ENCODE data around the gene TGM1.

TGM1 gene

GRCh38 chr14:24262821-24263733 is at the start of gene TGM1:
TGM1 (minus strand) TSS chr14:24263177; CDS start chr14:24262352, 825 bp downstream.
- no peak for DNase-seq (ENCODE audit: low read depth)

DNA sequence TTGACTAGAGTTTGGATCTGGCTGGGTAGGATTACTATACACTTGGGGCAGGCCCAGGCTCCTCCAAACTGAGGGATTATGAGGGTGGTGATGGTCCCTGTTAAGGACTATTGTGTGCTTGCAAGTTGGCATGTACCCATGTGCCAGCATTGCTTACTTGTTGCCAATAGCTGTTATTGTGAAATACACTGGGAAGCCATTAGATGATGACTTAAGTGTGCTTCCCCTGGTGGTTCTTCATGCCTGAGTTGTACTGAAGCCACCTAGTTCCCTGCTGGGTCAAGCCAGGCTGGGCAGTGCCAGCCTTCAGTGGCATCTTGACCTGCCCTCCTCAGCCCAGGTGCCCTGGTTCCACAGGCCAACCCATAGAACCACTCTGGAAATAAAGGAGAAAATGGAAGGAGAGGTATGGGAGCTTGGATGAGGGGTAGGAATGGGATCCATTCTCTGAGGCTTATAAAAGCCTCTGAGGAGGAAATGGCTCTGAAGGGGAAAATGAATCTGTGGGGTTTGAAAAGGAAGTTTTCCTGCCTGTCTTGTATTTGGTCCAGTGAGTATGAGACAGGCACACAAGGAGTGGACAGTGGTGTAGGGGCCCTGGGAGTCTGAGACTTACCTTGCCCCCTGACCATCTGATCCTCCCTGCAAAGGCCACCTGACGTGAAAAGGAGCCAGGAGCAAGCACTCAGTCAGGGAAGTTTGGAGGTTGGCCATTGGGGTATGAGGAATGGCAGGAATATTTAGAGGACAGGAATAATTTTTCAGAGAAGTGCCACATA is 49.0 kb upstream of the TGM1 start:
- no peak for DNase-seq (ENCODE audit: low read depth)

DNA sequence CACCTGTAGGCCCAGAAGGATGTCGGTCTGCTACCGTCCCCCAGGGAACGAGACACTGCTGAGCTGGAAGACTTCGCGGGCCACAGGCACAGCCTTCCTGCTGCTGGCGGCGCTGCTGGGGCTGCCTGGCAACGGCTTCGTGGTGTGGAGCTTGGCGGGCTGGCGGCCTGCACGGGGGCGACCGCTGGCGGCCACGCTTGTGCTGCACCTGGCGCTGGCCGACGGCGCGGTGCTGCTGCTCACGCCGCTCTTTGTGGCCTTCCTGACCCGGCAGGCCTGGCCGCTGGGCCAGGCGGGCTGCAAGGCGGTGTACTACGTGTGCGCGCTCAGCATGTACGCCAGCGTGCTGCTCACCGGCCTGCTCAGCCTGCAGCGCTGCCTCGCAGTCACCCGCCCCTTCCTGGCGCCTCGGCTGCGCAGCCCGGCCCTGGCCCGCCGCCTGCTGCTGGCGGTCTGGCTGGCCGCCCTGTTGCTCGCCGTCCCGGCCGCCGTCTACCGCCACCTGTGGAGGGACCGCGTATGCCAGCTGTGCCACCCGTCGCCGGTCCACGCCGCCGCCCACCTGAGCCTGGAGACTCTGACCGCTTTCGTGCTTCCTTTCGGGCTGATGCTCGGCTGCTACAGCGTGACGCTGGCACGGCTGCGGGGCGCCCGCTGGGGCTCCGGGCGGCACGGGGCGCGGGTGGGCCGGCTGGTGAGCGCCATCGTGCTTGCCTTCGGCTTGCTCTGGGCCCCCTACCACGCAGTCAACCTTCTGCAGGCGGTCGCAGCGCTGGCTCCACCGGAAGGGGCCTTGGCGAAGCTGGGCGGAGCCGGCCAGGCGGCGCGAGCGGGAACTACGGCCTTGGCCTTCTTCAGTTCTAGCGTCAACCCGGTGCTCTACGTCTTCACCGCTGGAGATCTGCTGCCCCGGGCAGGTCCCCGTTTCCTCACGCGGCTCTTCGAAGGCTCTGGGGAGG is 47.9 kb upstream of the TGM1 start, which contains the start of gene LTB4R:
LTB4R (plus strand) TSS at position 857 of the 959 bp plus-strand sequence. CDS start 4,150 bp downstream, outside the sequence.
- peak; percentile 35 for DNase-seq (ENCODE audit: low read depth)

DNA sequence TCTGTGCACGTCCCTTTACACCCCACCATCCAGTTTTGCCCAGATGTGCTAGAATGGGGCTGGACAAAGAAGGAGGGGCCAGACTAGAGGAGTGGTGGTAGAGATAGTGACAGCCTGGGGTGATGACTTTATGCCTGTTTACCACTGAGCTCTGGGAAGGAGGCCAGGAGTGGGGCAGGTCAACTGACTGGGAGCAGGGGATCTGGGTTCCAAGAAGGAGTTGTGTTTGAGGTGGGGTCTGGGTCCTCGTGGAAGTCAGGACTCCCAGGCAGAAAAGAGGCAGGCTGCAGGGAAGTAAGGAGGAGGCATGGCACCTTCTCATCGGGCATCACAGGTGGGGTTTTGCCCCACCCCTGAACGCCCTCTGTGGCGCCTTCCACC is 47.3 kb upstream of the TGM1 start:
- no peak for DNase-seq (ENCODE audit: low read depth)

GRCh38 chr14:24309538-24310264 is 46.7 kb upstream of the TGM1 start, which contains the start of gene LTB4R2:
LTB4R2 (plus strand) TSS chr14:24310140; CDS start chr14:24310665, 525 bp downstream.
- no peak for DNase-seq (ENCODE audit: low read depth)

DNA sequence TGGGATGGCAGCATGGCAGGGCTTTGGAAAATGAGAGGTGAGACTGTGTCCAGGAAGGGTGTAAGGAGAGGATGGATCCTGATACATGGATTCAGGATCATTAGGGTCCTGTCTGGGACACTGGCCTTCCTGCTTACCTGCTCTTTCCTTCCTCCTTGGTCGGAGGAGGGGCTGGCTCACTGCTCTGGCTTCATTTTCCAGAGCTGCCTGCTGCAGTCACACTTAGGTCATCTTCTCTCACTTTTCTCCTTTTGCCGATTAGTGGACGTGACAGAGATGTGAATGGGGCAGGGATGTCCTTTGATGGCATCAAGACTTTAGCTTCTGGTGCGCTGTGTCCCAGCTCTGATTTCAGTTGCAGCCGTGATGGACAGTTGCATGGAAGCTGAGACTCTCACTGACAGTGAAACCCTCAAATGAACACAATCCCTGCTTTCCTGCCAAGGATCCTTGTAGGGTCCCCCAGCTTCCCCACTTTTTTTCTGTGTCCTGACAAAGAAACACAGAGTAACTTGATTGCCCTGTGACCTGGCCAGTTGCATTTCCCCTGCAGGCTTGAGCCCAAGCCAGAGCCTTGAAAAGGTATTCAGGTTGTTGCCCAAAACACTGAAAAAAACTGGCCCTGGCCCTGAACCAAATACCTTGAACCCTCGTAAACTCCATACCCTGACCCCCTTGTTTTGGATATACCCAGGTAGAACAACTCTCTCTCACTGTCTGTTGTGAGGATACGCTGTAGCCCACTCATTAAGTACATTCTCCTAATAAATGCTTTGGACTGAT is 45.6 kb upstream of the TGM1 start:
- no peak for DNase-seq (ENCODE audit: low read depth)

DNA sequence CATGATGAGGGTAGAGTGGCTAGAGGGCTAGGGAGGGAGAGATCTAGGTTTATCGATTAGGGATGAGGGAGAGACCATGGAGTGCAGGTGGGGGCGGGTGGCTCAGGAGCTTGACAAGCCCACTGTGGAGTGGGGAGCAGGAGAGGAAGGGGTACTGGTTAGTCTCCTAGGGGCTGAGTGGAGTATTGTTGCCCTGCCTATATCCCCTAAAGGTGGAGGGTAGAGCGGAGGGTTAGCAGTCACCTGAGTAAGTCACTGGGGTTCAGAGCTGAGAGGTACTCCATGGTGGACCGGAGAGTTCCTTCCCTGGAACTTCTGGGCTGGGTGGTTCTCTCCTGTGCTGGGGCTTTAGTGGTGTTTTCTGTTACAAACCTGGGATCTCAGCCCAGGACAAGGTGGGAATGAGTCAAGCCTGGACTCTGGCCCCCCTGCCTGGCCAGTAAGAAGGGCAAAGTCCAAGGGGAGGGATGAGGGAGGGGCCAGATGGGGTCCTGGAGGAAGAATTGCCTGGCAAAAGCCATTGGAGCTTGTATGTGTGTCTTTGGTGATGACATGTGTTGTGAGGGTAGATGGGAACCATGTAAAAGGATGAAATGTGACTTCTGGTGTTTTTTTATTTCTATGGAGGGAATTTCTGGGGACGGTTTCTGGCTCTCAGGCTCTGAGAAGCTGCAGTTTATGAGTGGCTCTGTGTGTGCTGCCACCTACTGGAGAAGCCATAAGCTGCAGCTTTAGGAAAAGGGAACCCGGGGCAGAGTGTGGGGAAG is 44.8 kb upstream of the TGM1 start, which contains the start of gene CIDEB:
CIDEB (minus strand) TSS at position 403 of the 767 bp plus-strand sequence; CDS start at position 284, 119 bp downstream.
- DNase-seq (ENCODE audit: low read depth) = no peak

DNA sequence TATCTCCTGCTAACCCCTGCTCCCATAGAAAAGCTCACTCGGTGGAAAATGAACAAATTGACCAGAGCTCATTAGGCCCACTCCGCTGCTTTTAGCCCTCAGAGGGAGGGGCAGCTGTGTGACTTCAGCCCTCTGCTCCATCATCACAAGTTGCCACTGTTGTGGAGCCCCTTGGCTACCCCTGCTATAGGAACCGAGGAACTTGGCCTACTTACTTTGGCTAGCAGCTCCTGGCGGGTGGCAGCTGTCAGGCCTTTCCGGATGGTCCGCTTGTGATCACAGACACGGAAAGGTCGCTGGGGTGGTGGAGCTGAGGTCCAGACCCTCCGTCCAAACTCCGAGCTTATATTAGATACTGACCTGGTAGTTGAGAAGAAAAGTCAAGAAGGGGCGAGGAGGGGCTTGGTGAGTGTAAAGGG is 44.2 kb upstream of the TGM1 start:
- no peak for DNase-seq (ENCODE audit: low read depth)

- DNase-seq (ENCODE audit: low read depth) = no peak
Observed at GRCh38 chr14:24304019-24304387, 41.0 kb upstream of the TGM1 start.

DNA sequence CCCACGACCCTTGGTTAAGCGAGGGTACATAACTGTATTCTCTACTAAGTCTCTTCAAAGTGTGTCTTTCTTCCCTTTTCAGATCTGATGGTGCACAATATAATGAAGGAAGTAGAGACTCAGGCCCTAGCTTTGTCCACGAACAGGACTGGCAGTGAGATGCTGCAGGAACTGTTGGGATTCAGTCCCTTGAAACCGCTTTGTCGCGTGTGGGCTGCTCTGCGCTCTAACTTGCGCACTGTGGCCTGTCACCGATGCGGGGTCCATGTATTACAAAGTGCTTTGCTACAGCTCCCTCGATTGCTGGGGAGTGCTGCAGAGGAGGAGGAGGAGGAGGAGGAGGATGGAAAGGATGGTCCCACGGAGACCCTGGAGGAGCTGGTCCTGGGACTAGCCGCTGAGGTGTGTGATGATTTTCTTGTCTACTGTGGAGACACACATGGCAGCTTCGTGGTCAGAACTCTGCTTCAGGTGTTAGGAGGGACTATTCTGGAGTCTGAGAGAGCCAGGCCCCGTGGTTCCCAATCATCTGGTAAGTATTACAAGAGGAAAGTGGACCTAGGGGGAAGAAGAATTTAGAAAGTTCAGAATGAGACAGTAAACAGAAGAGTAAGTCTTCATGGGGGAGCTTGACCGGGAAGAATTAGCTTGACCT is 37.5 kb upstream of the TGM1 start:
- DNase-seq (ENCODE audit: low read depth) = no peak

DNA sequence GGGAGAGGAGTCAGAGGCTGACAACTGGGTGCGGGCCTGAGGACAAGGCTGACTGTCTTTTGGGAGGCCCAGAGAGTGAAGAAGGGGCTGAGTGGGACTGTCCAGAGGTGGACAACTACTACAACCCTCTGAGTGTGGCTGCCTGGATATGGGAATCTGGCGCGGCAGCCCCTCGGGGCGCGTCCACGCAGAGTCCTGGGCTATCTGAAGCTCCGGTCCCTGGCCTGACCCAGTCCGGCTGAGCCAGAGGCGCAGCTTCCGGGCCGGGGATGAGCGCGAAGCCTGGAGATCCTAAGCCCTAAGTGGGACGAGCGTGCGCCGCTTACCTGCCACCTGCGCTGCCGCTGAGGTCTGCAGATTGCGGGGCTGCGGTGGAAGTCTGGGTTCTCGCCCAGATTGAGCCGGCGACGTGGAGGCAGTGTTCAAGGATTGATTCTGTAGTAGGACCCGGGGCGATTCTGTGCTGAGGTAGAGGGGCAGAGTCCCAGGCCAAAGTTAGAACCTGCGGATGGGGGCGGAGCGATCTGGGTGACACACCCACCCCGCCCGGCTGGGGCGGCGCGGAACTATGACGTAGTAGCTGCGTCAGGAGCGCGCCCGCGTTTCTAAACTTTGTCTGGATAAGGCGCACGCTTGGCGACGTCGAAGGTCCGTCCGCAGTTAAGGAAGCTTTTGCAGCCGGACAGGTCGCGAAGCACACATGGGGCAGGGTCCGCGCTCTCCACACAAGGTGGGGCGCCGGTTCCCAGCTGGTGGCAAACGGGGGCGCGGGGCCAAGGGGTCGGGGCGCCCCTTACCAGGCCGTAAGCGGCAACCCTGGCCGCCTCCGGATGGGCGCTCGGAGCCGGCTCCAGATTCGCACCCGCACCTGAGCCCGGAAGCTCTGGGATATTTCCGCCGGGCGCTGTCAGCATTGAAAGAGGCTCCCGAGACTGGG is 36.5 kb upstream of the TGM1 start, which contains the start of the genes DHRS1 and NOP9:
DHRS1 (minus strand) TSS at position 526 of the 937 bp plus-strand sequence. CDS start 674 bp downstream, outside the sequence.
NOP9 (plus strand) TSS at position 596 of the 937 bp plus-strand sequence; CDS start at position 701, 105 bp downstream.
- peak; percentile 64 for DNase-seq (ENCODE audit: low read depth)

GRCh38 chr14:24298892-24299254 is 35.9 kb upstream of the TGM1 start:
- peak; percentile 44 for DNase-seq (ENCODE audit: low read depth)

DNA sequence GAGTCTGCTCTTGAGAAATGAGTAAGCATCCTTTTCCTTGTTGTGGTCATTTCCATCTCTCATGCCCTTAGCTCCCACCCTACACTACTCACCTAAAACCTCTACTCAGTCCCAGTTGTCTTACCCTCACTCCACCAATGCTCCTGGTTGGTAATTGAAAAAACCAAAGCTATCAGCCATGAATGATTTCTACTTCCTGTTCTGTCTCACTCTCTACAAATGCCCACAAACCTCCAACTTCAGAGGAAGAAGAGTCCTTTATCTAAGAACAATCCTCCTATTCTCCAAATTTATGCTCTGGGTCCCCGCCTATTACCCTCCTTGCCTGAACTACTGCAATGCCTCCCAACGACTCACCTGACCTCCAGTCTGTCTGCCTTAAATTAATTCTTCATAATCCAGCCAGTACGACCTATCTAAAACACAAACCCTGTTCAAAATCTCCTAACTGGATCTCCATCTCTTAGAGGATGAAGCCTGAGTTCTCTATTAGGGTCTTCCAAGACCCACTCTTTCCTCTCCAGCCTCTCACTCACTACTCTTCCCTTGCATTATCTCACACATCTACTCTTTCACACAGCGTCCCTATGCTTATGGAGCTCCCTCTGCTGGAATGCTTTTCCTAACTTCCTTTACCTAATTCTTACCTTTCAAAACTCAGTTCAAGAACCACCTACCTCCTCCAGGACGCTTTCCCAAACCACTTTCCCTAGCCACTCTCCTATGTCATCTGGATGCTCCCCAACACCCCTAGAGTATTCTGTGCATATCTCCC is 34.4 kb upstream of the TGM1 start:
- DNase-seq (ENCODE audit: low read depth) = no peak

- DNase-seq (ENCODE audit: low read depth) = peak; percentile 75
Observed at GRCh38 chr14:24296341-24297157, 33.6 kb upstream of the TGM1 start.

DNA sequence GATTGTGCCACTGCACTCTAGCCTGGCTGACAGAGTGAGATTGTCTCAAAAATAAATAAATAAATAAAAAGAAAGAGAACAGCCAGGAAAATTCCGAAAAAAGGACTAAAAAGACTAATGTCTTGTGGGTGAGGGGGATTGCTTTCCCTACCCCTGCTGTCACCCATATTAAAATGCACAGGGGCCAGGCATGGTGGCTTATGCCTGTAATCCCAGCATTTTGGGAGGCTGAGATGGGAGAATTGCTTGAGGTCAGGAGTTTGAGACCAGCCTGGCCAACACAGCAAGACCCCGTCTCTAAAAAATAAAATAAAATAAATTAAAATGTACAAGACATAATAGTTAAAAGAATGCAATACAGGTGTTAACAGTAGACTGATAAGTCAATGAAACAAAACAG is 30.5 kb upstream of the TGM1 start:
- DNase-seq (ENCODE audit: low read depth) = no peak
